ENCODE measurements around the gene KIAA0825.

The KIAA0825 gene

DNA sequence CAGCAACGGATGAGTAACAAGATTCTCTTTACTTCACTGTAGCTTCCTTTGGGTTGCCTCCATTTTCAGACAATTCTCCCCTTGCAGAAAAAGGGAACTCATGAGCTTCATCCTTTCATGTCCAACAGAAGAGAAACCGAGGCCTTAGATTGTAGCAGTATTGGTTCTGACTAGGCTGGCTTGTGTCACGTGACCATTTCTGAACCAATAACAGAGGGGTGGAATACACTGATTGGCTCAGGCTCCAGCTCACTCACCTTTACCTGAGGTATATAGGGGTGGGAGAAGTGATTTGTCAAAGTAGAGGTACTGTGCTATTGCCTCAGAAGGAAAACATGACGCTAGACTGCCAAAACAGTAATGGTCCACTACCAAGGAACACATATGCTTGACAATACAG is 343.7 kb downstream of the KIAA0825 start:
- TF ChIP-seq, protein P1, sequence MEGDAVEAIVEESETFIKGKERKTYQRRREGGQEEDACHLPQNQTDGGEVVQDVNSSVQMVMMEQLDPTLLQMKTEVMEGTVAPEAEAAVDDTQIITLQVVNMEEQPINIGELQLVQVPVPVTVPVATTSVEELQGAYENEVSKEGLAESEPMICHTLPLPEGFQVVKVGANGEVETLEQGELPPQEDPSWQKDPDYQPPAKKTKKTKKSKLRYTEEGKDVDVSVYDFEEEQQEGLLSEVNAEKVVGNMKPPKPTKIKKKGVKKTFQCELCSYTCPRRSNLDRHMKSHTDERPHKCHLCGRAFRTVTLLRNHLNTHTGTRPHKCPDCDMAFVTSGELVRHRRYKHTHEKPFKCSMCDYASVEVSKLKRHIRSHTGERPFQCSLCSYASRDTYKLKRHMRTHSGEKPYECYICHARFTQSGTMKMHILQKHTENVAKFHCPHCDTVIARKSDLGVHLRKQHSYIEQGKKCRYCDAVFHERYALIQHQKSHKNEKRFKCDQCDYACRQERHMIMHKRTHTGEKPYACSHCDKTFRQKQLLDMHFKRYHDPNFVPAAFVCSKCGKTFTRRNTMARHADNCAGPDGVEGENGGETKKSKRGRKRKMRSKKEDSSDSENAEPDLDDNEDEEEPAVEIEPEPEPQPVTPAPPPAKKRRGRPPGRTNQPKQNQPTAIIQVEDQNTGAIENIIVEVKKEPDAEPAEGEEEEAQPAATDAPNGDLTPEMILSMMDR (IDR thresholded peaks at IDR 0.05; ENCODE audit: low read depth, low read length) = no peak
- DNase-seq (ENCODE audit: extremely low read depth, low read depth) = no peak

DNA sequence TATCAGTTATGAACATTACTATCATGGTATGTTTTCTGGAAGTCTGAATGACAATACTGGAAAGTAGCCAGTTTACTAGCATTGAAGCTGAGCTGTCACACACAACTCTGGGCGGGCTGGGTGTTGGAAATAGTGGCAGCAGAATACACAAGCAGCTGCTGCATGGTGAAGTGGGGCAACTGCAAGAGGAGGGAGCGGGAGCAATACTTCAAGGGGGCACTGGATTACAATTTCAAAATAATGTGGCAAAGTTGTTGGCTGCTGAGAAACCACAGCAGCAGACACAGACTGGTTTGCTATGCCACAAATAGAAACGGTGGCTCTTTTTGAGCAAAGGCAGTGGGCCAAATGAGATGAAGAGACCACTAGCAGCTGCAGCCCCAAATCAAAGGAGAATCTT is 350.2 kb downstream of the KIAA0825 start:
- DNase-seq (ENCODE audit: extremely low read depth, low read depth) = no peak

DNA sequence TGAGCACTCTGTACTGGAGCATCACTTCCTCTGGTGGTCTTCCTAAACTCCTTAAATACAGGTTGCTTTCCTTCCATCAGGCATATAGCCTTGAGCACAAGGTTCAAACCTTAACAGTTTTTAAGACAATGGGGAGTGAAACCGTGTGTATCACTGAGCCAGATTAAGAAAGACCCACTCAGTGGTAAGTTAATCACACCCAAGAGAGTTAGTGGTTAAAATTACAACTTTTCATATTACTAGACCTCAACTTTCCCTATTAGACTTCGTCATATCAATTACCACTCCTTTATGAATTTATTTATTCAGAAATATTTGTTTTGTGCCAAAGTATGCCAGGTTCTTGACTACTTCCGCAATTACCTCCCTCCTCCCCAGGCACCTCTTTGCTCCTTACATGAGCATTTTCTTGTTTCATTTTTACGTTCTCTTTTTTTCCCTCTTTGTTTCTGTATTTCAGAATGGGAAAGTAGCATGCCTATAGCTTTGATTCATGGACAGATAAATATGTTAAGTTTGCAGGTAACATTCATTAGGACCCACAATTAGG is 351.0 kb downstream of the KIAA0825 start:
- TF ChIP-seq, protein P1 (IDR thresholded peaks at IDR 0.05; ENCODE audit: low read depth, low read length) = no peak
- DNase-seq (ENCODE audit: extremely low read depth, low read depth) = no peak

More for the DNA sequence above, 350.2 kb downstream of the KIAA0825 start:
- TF ChIP-seq, protein P1 (IDR thresholded peaks at IDR 0.05; ENCODE audit: low read depth, low read length) = no peak

DNA sequence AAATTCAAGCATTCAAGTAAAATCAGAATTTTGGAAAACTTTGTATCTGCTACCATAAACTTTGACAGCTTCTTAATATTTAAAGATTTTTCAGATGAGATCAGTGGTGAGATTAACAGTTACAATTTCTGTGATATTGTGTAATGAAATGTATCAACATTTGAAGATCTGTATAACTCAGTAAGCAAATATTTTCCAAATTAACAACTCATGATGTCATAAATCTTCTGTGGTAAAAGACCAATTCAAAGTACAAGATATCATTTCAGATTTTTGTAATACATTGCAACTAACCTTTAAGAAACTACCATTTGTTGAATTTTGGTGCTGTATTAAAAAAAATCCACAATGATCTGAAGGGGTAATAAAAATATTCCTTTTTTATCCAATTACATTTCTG is 352.2 kb downstream of the KIAA0825 start:
- TF ChIP-seq, protein P1 (IDR thresholded peaks at IDR 0.05; ENCODE audit: low read depth, low read length) = no peak
- DNase-seq (ENCODE audit: extremely low read depth, low read depth) = no peak

DNA sequence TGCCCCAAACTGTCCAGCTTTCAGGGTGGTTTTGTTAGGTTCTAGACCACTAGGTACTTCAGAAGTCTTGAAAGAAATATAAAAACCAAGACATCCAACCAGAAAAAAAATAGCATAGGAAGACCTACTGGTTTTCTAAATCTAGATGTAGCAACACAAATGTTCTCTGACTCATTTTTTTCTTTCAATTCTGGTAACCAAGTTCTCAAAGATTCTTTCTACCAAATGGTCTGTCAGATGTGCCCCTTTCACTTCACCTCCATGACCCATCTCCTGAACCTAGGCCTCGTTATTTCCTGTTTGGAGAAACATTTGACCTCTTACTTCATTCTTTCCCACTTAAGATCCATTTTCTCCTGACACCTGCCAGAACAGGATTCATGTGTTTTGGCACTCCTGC is 355.3 kb downstream of the KIAA0825 start:
- DNase-seq (ENCODE audit: extremely low read depth, low read depth) = no peak
- TF ChIP-seq, protein P1 (IDR thresholded peaks at IDR 0.05; ENCODE audit: low read depth, low read length) = no peak

DNA sequence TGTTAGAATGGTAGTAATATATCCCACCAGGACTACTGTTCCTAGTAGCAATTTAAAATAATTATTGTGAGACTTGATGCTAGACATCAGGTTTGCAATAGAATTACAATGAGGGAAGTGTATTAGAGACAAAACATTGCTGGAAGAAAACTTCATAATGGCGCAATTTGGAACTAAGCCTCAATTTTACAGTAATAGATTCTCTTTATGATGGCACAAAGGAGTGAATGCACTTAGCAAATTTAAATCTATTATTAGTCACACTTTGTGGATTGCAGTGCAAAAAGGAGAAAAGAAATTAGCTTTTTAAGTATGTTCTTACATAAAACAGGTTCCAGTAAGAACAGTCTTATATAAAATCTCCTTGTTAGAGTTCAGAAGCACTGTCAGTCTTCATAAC is 358.3 kb downstream of the KIAA0825 start:
- no peak for DNase-seq (ENCODE audit: extremely low read depth, low read depth)
- TF ChIP-seq, protein P1 (IDR thresholded peaks at IDR 0.05; ENCODE audit: low read depth, low read length) = no peak

DNA sequence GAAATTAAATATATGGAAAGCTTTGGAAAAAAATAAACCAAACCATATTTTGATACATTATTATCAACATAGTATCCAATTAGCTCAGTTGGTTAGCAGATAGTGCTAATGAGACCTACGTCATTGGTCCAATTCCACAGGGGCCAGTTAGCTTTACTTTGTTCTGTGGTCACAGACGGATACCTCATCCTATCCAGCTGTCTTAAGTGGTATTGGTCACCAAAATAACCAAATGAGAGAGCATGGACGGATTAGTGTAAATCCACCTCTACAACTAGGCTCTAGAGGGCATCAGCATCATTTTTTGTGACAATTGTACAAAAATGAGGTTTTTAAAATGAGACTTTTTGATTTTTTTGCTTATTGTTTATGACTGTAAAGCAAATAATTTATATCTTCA is 364.2 kb downstream of the KIAA0825 start:
- TF ChIP-seq, protein P1 (IDR thresholded peaks at IDR 0.05; ENCODE audit: low read depth, low read length) = peak; percentile 3
- DNase-seq (ENCODE audit: extremely low read depth, low read depth) = no peak
